Measurements from ENCODE around the gene TRPV3. TPM values are rescaled to one million over a fixed set of nuclear protein-coding genes. Genes with fewer than 3 reads are reported as not detected.
A peak's percentile ranks its signal among the peaks of the same experiment; 100 is the strongest.

The TRPV3 gene
- total and polyA plus RNA-seq, 2 experiments from 2014 or later, result 0.15 to 0.69 TPM

DNA sequence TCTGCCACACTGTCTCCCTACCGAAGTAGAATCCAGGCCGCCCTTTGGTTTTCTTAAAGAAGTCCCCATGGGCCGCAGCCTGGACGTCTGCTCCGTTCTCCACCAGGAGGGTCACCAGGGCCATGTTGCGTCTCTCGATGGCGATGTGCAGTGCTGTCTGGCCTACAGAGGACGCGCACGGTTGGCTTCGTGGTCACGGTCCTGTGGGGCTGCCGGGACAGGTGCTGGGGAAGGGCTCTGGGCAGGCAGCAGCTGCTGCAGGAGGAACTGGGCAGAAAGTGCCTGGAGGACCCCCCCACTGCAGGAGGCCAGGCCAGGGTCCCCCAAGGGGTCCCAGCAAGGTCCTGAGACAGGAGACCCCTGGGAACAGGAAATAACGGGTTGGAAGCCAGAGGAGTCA lies 32.6 kb upstream of the TRPV3 start:
- H3K4me2 ChIP-seq, result no peak overlapping the region
- H3K4me3 ChIP-seq, result no peak overlapping the region
- Mint-ChIP-seq H3K4me3 (no peak overlapping the region), H3K36me3 (ENCODE audit: low read depth) (peaks cover 20% of the 10 kb centered on the region), H3K27ac (peak overlapping the region; percentile 50; the same call in 1 of the 2 replicates), H3K9me3 (no peaks in the 10 kb centered on the region), H3K27me3 (ENCODE audit: insufficient read depth, low read depth, poor library complexity) (peaks cover 4% of the 10 kb centered on the region), H3K4me1 (no peaks in the 10 kb centered on the region)
- no peaks in the 10 kb centered on the region for H3F3A ChIP-seq (replicated peaks; ENCODE audit: low read depth)
- ATAC-seq (no peak), DNase-seq (ENCODE audit: low spot score) (no peak)
- H3K4me1 ChIP-seq (ENCODE audit: insufficient read depth), result no peaks in the 10 kb centered on the region
- no peaks in the 10 kb centered on the region for H3K9me2 ChIP-seq (ENCODE audit: insufficient read depth)
- H3K79me2 ChIP-seq (replicated peaks; ENCODE audit: insufficient read depth), result no peaks in the 10 kb centered on the region
- no peaks in the 10 kb centered on the region for H3K27me3 ChIP-seq (ENCODE audit: insufficient read depth)
- TF ChIP-seq ZNF114 (CRISPR knock-in tag; IDR thresholded peaks at IDR 0.05) (no peak), STAT1 (IDR thresholded peaks at IDR 0.05; ENCODE audit: unreplicated experiment) (no peak), ZNF331 (CRISPR knock-in tag; IDR thresholded peaks at IDR 0.05; ENCODE audit: low read depth) (no peak), EZH2 (IDR thresholded peaks at IDR 0.05; ENCODE audit: low read depth, unreplicated experiment) (no peak), NANOG (IDR thresholded peaks at IDR 0.05; ENCODE audit: borderline replicate concordance) (no peak), JUNB (IDR thresholded peaks at IDR 0.05; ENCODE audit: unreplicated experiment) (no peak), EZH2phosphoT487 (IDR thresholded peaks at IDR 0.05; ENCODE audit: unreplicated experiment) (no peak), CREB1 (CRISPR knock-in tag; IDR thresholded peaks at IDR 0.05; ENCODE audit: low read depth) (no peak), POLR2AphosphoS5 (IDR thresholded peaks at IDR 0.05; ENCODE audit: low read depth) (no peak)
- TF ChIP-seq, protein P1, sequence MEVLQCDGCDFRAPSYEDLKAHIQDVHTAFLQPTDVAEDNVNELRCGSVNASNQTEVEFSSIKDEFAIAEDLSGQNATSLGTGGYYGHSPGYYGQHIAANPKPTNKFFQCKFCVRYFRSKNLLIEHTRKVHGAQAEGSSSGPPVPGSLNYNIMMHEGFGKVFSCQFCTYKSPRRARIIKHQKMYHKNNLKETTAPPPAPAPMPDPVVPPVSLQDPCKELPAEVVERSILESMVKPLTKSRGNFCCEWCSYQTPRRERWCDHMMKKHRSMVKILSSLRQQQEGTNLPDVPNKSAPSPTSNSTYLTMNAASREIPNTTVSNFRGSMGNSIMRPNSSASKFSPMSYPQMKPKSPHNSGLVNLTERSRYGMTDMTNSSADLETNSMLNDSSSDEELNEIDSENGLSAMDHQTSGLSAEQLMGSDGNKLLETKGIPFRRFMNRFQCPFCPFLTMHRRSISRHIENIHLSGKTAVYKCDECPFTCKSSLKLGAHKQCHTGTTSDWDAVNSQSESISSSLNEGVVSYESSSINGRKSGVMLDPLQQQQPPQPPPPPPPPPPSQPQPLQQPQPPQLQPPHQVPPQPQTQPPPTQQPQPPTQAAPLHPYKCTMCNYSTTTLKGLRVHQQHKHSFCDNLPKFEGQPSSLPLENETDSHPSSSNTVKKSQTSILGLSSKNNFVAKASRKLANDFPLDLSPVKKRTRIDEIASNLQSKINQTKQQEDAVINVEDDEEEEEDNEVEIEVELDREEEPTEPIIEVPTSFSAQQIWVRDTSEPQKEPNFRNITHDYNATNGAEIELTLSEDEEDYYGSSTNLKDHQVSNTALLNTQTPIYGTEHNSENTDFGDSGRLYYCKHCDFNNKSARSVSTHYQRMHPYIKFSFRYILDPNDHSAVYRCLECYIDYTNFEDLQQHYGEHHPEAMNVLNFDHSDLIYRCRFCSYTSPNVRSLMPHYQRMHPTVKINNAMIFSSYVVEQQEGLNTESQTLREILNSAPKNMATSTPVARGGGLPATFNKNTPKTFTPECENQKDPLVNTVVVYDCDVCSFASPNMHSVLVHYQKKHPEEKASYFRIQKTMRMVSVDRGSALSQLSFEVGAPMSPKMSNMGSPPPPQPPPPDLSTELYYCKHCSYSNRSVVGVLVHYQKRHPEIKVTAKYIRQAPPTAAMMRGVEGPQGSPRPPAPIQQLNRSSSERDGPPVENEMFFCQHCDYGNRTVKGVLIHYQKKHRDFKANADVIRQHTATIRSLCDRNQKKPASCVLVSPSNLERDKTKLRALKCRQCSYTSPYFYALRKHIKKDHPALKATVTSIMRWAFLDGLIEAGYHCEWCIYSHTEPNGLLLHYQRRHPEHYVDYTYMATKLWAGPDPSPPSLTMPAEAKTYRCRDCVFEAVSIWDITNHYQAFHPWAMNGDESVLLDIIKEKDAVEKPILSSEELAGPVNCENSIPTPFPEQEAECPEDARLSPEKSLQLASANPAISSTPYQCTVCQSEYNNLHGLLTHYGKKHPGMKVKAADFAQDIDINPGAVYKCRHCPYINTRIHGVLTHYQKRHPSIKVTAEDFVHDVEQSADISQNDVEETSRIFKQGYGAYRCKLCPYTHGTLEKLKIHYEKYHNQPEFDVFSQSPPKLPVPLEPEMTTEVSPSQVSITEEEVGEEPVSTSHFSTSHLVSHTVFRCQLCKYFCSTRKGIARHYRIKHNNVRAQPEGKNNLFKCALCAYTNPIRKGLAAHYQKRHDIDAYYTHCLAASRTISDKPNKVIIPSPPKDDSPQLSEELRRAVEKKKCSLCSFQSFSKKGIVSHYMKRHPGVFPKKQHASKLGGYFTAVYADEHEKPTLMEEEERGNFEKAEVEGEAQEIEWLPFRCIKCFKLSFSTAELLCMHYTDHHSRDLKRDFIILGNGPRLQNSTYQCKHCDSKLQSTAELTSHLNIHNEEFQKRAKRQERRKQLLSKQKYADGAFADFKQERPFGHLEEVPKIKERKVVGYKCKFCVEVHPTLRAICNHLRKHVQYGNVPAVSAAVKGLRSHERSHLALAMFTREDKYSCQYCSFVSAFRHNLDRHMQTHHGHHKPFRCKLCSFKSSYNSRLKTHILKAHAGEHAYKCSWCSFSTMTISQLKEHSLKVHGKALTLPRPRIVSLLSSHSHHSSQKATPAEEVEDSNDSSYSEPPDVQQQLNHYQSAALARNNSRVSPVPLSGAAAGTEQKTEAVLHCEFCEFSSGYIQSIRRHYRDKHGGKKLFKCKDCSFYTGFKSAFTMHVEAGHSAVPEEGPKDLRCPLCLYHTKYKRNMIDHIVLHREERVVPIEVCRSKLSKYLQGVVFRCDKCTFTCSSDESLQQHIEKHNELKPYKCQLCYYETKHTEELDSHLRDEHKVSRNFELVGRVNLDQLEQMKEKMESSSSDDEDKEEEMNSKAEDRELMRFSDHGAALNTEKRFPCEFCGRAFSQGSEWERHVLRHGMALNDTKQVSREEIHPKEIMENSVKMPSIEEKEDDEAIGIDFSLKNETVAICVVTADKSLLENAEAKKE (CRISPR knock-in tag; IDR thresholded peaks at IDR 0.05), result no peak
- TF ChIP-seq, protein P2, sequence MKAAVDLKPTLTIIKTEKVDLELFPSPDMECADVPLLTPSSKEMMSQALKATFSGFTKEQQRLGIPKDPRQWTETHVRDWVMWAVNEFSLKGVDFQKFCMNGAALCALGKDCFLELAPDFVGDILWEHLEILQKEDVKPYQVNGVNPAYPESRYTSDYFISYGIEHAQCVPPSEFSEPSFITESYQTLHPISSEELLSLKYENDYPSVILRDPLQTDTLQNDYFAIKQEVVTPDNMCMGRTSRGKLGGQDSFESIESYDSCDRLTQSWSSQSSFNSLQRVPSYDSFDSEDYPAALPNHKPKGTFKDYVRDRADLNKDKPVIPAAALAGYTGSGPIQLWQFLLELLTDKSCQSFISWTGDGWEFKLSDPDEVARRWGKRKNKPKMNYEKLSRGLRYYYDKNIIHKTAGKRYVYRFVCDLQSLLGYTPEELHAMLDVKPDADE (IDR thresholded peaks at IDR 0.05), result no peak
- no peaks in the 10 kb centered on the region for H3K36me3 ChIP-seq (ENCODE audit: insufficient read depth)
- H2AFZ ChIP-seq, result no peak overlapping the region
- no peak overlapping the region for H3K27ac ChIP-seq (ENCODE audit: low read depth)
- no peaks in the 10 kb centered on the region for H4K20me1 ChIP-seq (replicated peaks; ENCODE audit: insufficient read depth)
